Measurements from ENCODE around the gene GAS6.
"Not testable (repeated sequence)": the region's sequence is repeated elsewhere in the genome, so short reads cannot be mapped to it uniquely, and the experiment has no call there.

GAS6 gene

DNA sequence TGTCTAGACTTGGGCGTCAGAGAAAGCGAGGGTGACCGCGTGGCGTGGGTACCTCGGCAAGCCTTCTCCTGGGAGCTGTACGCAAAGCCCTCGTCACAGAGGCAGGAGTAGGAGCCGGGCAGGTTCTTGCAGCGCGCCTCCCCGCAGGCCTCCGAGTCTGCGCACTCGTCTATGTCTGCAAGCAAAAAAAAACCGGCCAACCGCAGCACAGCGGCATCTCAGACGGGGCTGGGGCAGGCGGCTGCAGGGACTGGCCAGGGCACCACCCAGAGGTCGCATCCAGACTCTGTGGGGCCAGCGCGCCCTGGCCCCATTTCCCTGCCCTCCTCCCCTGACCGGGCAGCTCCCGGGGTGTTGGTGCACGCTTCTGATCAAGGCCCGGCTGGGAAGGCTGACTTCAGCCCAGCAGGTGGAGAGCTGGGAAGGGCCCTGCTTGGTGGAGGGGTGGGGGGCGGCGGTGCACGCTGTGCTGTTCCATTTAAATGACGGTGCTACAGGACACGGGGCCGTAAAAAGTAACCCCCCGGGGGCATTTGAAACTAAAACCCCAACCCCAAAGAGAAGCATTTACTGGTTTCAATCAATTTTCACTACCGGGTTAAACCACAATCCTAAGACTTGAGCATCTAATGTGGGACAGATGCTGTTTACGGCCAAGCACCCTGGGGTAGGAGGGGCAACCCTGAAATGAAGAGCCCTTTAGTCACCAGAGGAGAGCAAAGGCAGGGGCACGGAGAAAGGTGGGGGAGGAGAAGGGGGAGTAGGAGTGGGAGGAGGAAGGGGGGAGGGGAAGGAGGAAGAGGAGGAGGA lies 28.2 kb downstream of the GAS6 start:
- DNase-seq, result no peak

DNA sequence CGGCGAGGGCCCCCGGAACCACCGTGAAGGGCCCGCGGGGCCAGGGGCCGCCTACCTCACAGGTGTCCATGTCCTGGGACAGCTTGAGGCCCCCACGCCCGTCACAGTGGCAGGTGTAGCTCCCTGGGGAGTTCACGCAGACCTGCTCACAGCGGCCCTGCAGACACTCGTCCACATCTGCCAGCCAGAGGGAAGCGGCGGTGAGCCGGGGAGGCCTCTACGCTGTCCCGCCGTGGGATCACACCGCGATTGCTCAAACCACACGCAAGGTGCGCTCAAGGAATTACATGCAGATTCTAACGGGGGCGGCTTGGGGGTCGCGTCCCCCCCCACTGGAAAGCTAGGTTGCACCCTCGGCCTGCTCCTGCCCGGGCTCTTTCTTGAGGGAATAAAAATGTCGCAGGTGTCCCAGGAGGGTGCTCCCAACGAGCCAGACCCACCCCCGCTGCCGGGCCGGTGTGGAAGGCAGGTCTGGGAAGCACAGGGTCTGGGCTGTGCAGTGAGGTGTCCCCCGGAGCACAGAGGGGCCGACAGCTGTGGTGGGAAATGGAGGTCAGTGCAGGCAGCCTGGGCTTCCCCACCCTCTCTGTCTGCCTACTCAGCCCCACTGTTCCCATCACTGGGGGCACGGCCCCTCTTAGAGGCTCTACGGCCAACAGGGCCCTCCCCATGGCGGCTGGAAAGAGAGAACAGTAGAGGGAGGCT lies 29.2 kb downstream of the GAS6 start:
- no peak for DNase-seq

DNA sequence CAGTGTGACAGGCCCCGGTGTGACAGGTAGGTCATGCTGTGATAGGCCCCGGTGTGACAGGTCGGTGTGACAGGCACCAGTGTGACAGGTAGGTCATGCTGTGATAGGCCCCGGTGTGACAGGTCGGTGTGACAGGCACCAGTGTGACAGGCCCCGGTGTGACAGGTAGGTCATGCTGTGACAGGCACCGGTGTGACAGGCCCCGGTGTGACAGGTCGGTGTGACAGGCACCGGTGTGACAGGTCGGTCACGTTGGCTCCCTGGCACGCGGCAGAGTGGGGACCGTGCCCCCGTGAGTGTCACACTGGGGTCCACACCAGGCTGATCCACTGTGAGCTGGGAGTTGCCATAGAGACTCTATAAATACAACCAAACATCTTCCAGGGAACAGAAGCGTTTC lies 29.9 kb downstream of the GAS6 start:
- not testable (repeated sequence) for DNase-seq

DNA sequence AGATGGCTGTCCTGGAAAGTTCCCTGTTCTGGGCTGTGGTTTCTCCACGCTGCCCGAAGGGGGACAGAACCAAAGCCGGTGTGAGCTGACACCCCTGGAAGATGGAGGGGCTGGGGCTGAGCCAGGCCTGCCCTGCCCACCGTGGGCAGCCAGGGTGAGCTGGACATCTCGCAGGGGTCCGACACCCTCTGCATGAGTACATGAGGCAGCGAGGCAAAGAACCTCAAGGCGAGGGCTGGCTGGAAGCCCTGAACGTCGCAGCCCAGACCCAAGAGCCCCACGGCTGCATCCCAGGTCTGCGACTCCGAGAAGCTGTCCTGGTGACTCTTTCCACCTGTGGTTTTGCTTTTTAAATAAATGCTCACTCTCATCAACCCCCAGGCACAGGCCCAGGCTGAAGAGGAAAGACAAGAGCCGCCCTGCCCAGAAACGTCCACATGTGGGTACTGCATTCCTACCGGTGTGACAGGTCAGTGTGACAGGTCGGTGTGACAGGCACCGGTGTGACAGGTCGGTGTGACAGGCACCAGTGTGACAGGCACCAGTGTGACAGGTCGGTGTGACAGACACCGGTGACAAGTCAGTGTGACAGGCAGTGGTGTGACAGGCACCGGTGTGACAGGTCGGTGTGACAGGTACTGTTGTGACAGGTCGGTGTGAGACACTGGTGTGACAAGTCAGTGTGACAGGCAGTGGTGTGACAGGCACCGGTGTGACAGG lies 30.6 kb downstream of the GAS6 start:
- no peak for DNase-seq

DNA sequence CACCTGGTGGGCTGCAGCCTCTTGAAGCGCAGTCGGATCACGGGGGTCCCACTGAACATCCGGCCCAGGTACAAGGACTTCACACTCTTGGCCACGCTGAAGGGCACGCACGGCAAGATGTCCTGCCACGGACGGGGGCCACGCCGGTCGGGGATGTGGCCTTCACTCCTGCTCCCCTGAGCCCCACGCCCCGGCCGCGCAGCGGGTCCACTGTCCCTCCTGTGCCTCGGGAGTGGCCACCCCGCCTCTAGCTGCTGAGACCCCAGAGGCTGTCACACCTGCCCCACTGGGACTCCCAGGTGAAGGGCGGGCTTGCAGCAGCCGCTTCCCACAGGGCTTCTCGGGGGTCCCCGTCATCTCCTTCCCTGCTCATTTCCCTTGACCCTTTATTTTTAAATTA lies 31.2 kb downstream of the GAS6 start:
- no peak for DNase-seq

DNA sequence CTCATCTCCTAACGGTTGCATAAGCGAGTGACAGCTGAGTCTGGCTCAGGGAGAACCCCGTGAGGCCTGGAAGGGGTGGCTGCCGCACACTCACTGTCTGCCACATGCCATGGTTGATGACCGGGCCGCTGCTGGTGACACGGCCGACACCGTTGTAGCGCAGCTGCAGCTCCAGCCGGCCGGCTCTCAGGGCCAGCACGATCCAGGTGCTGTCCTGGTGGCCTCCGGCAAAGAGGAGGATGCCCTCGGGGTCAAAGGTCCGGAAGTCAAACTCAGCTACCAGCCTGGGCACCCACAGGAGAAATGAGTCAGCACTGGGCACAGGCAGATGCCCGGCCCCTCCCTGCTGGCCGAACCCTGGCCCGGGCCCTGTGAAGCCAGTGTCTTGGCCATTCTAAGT lies 31.7 kb downstream of the GAS6 start:
- DNase-seq, result no peak

DNA sequence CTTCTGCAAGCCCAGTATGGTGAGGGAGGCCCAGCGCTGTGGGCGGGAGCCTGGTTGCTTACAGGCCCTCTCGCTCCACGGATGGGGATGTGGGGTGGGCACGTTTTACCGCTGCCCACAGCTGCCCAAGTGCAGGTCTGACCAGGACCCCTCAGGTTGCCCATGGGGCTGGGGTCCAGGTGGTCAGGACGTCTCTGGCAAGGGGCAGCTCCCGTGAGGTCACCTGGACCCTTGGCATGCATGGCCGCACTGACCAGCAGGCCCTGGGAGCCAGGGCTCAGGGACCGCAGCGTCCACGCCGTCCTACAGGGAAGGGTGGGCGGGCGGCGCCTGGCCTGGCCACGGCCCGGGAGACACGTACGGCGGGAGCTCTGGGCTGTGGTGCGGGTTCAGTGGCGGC lies 32.8 kb downstream of the GAS6 start:
- no peak for DNase-seq

DNA sequence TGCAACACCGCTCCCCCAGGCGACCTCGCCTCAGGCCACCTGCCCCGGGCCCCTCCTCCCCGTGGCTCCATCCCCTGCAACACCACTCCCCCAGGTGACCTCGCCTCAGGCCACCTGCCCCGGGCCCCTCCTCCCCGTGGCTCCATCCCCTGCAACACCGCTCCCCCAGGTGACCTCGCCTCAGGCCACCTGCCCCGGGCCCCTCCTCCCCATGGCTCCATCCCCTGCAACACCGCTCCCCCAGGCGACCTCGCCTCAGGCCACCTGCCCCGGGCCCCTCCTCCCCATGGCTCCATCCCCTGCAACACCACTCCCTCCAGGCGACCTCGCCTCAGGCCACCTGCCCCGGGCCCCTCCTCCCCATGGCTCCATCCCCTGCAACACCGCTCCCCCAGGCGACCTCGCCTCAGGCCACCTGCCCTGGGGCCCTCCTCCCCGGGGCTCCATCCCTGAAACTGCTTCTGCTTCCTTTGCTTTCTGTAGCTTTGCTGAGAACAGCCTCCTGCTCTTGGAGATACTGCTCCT lies 33.4 kb downstream of the GAS6 start:
- not testable (repeated sequence) for DNase-seq

DNA sequence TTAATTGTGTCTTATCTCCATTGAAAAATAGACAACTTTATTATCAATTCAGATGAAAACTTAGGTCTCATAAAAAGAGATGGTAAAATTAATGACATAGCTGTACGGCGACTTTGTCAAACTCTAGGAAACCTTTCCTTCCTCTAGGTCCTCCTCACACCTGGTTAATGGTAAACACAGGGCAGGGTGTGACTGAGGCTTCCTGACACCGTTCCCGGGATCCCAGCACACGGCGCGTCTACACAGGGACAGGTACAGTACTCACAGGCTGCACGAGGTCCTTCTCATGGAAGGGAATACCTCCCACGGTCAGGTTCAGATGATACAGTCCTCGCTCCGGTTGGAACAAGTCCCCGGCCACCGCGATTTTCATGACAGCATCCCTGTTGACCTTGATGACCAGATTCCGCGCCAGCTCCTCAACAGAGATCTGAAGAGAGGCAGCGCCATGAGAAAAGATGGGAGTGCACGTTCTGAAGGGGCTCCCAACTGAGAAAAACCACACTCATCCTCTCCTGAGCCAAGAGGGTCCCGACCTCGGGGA lies 35.5 kb downstream of the GAS6 start:
- no peak for DNase-seq

DNA sequence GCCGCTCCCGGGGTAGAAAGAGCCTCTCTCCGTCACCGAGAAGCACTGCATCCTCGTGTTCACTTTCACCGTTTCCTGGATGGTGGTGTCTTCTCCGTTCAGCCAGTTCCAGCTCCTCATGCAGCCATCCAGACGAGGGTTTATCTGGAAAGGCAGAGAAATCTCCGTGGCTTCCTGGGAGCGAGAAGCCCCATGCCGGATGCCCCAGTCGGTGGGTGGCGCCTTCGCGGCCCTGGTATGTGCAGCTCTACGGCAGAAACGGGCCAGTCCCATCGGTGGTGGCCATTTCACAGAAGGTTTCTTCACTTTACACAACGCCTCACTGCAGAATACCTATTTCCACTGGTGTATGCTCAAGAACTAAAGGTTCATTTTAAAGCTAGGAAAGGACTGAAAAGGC lies 36.9 kb downstream of the GAS6 start:
- DNase-seq, result no peak

DNA sequence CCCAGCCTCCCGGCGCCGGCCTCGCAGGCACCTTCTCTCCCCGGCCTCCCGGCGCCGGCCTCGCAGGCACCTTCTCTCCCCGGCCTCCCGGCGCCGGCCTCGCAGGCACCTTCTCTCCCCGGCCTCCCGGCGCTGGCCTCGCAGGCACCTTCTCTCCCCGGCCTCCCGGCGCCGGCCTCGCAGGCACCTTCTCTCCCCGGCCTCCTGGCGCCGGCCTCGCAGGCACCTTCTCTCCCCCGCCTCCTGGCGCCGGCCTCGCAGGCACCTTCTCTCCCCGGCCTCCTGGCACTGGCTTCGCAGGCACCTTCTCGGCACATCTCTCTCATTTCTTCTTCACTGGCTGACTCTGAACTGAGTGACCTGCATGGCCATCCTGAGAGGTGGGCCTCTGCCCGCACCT lies 37.4 kb downstream of the GAS6 start:
- not testable (repeated sequence) for DNase-seq

DNA sequence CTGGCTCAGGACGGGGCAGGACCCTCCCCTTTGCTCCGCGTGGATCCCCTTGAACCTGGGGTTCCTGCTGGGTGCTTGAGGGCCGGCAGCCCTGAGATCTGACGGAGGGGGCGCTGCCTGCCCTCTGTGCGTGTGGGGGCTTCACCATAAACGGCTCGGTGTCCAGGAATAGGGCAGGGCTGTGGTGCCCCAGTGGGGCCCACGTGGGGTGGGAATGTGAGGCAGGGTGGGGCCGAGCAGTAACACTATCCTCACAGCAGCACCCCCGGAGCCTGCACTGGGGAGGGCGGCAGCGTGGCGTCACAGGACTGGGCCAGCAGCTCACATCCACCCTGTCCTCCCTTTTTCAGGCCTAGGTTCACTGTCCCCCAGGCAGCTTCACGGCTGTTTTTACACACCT lies 38.0 kb downstream of the GAS6 start:
- DNase-seq, result no peak

DNA sequence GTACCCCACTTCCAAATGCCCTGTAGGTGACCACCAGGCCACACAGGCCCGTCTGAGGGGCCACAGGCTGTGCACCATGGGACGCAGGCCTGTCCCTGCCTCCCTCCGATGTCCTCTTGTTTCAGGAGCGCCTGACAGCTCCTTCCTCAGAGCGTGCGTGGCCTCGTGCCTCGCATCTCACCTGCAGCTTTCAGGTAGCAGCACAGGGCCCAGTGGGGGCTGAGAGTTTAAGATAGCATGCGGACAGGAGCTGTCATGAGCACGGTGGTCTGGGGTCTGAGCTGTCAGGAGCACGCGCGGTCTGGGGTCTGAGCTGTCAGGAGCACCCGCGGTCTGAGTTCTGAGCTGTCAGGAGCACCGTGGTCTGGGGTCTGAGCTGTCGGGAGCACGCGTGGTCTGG lies 40.1 kb downstream of the GAS6 start:
- no peak for DNase-seq

DNA sequence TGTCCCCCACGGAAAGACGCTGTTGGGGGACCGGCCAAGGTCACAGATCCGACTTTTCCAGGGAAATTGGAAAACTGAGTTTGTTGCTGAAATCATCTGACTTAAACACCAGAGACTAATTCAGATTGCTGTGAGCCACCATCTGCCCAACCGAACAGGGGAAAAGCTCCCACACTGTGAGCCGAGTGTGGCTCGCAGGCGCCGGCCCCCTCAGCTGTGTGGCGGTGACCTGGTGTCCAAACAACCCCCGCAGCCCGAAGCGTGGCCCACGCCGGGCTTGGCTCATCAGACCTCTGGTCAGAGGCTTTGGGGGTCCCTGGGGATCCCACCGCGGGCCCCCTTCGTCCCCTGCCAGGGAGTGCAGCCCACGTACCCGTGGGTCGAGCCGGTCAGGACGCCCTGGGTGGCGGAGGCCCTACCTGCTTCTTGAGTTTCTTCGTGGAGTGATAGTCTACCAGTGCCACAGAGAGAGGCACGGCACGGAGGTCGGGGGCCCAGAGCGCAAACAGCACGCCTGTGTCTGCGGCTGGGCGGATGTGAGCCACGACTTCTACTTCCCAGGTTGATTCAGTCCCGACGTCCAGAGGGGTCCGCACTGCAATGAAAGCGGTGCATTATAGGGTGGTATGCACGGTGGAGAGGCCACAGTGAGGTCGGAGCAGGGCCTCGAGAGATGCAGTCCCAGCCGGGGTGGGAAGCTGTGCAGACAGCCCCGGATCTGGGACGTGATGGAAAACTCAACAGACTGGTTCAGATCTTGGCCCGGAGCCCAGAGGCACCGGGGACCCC lies 40.7 kb downstream of the GAS6 start:
- no peak for DNase-seq

DNA sequence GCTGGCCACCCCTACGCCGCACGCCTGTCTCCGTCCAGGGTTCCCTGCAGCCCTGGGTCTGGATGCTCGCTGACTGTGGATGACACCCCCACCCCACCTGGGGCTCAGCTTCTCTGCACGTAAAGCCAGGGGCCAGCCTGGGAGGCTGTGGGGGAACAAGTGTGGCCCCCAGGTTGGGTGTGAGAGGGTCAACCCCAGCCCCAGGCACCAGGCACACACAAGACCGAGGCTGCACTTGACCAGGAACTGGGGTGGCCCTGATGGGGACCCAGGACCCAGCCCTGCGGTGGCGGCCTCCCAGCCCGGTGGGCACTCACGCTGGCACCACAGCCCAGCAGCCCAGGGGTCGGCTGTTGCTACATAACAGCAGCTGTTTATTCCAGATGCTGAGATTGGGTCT lies 41.6 kb downstream of the GAS6 start:
- no peak for DNase-seq

DNA sequence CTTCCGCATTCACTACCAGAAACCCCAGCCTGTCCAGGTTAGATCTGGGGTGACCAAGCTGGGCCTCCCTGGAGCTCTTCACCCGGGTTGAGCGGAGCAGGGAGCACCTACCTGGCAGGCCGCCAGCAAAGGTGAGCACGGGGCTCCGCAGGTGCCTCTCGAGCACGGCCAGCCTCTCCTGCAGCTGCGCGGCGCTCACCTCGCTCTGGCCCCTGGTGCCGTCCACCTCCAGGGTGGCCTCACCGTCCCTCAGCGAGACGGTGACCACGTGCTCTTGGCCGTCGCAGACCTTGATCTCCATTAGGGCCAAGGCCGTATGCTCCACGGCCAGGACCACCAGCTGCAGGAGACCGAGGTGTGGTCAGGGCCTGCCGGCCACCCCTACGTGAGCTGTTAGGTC lies 42.0 kb downstream of the GAS6 start:
- no peak for DNase-seq

DNA sequence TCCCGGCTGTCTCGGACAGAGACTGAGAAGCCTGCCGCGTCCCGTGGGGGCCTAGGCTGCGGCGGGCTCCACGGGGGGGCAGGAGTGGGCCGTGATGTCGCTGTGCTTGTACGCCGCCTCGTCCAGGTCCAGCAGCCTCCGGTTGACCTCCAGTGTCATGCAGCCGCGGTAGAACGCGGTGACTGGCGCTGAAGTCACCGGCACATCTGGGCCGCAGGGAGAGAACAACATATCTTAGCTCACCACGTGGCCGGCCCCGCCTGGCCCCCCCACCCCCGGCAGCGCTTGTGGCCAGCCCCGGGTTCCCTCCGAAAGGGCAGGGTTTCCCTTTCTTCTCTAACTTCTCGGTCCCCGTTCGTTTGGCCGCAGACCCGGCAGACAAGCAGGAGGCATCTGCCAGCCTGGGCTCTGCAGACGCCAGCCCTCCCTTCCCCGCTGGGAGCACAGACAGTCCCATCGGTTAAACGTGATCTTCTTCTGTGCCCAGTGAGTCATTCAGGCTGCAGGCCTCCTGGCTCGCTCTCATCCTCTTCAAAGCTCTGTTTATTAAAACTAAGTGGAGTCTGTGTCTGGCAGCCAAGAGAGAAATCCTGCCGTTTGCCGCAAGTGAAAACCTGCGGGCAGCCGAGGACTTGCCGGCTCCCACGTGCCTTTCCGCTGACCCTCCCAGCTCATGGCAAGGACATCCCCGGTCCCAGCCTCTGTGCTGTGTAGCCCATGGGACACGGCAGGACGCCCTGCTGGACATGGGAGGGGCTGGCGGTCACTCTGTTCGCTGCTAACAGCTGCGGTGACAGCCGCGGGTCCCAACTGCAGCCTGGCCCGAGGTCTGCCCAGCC lies 42.8 kb downstream of the GAS6 start:
- DNase-seq, result no peak

DNA sequence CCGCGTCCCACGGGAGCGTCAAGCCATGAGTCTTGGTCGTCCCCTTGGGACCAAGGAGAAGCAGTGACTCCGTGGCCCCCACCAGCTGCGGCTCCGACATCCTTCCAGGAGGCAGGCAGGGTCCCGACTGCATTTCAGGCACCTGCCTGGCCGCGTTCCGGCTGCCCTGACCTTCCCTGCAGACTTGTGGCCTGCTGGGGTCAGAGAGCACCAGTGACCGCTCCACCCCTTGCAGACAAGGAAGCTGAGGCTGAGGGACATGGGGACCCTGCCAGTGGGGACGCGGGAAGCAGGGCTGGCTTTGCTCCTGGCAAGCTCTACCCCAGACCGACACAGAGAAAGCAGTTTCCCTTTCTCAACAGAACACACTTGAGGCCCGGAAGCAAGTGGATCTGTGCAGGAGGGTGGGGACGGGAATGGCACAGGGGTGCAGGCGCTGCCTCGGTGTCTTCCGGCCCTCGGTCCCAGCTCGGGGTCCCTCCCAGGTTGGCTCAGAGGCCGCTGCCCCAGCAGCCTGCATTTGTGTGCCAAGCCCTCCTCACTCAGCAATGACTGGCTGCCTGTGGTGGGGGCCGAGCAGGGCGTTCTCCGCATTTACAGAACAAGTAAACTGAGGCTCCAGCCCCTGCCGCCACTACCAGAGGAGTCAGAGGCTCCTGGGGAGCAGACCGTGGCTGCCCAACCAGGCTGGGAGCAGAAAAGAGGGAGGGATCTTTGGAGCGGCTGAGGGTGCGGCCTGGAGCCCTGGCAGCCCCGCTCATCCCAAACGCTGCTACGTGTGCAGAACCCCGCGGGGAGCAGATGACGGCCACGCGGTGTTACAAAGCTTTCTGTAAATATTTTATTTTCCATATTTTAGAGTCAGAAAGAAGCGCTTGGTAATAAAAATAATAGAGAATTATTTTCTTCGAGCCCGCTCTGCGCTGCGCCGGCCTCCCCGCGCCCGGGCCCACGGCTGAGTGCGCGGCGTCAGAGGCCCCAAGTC lies 43.9 kb downstream of the GAS6 start:
- DNase-seq, result no peak

DNA sequence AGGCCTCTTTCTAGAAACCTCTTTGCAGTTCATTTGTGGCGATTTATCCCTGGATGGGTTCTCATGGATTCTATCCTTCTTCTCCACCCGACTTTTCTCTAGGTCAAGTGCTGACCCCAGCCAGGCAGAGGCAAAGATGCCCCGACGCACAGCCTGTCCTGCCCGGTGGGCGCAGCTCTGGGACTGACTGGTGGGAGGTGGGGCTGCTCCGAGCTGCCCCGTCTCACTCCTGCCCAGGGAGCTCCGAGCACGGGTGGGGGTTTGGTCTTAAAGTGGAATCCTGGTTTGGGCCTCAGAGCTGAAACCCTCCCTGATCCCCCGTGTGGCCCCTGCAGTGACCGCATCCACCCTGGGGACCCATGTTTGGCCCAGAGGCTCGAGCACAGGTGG lies 44.5 kb downstream of the GAS6 start:
- no peak for DNase-seq

DNA sequence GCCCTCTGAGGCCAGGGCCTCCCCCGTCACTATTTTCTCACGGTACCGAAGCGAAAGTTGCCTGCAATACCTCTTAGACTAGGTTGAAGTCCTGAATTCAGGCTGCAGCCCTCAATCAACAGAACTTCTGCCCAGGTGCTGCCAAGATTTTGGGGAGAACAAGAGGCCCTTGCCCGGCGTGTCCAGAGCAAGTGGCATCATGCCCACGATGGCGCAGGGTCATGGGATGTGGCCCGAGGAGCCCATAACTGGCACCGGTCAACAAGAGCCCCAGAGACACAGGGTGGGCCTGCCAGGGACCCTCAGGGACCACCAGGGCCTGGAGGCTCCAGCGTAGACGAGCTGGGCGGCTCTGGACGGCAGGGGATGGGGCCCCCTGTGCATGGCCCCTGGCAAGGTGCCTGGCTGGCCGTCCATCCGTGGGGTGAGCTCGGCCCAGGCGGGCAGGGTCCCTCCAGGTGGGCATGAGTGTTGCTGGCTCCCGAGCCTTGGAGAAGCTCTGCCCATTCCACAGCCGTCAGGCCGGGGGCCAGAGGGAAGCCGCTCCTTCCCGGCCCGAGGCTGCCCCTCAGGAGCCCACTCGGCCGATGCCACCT lies 45.1 kb downstream of the GAS6 start:
- DNase-seq, result no peak
